GM19043 (cell line): ENCODE results near the gene GSE1.
A peak's percentile ranks its signal among the peaks of the same experiment; 100 is the strongest.

Experiments
- ATAC-seq: cut with Tn5 transposase; IDR thresholded peaks from one replicate; pipeline ENCODE4 v1.9.1; 2021; ENCODE audit warnings: low read depth; ENCODE audit not compliant: unreplicated experiment

GSE1 gene

DNA sequence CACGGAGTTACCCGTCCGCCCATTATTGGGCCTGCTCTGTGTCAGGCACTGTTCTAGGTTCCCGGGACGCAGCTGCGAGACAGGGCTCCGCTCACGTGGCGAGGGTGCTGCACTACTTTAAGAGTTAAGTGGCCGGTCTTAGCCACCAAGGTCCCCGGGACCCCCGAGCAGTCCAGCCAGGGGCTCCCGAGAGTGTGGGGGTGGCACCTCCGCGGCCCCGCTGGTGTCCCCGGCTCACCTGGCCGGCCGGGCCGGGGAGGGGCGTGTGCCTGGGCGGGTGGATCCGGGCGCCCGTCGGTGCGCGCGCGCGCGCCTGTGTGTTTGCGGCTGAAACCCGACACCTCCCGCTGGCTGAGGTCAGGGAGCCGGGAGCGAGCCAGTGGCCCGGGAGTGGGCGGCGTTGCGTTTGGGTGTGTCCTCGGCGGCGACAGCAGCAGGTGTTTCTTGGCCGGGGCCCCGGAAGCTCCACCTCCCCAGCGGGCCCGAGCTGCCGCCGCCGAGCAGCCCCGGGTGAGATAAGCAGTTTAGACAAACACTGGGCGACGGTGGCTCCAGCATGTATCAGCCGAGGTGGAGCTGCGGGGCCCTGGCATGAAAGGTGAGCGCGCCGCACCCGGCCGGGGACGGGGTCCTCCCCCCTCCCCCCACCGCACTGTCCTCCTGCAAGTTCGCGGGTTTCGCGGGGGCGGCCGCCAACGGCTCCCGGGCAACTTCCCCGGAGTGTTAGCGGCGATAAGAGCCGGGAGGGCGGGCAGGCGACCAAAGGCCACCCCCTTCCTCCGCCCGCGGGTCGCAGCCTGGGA, at the start of gene GSE1:
Gene GSE1, plus strand, starts transcription at position 522 of the 803 bp plus-strand sequence. Its CDS starts 70 bp downstream, at position 592.
- peak; percentile 38 for ATAC-seq

DNA sequence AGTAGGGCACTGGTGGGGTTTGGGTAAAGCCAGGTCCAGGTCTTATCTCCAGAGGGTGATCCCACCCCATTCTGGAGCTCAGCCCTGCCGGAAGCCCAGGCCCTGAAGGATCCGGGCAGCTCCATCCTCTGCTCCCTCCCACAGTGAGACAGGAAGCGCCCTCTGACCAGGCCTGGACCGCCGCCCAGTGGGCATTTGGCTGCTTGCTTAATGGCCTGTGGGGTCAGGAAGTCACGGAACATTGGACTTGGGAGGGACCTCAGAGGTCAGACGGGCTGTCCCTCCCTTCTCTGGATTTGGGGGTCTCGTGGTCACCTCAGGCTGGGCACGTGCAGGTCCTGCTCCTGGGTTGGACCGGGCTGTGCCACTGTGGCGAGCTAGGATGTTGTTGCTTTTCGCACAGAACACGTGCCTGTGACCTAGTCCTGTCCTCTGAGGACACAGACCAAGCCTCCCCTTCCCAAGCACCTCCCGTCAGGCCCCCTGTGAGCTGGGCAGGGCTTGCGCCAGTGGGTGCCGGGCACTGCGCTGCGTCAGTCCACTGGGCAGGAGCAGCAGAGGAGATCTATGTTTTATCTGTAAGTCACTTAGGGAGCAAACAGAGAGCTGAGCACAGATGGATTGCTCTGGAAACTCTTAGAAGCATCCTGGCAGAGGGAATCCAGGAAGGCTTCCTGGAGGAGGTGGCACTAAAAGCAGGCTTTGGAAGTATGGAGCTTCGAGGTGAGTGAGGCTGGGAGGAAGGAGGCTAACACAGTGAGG, 49.4 kb upstream of the GSE1 start:
- no peak for ATAC-seq

DNA sequence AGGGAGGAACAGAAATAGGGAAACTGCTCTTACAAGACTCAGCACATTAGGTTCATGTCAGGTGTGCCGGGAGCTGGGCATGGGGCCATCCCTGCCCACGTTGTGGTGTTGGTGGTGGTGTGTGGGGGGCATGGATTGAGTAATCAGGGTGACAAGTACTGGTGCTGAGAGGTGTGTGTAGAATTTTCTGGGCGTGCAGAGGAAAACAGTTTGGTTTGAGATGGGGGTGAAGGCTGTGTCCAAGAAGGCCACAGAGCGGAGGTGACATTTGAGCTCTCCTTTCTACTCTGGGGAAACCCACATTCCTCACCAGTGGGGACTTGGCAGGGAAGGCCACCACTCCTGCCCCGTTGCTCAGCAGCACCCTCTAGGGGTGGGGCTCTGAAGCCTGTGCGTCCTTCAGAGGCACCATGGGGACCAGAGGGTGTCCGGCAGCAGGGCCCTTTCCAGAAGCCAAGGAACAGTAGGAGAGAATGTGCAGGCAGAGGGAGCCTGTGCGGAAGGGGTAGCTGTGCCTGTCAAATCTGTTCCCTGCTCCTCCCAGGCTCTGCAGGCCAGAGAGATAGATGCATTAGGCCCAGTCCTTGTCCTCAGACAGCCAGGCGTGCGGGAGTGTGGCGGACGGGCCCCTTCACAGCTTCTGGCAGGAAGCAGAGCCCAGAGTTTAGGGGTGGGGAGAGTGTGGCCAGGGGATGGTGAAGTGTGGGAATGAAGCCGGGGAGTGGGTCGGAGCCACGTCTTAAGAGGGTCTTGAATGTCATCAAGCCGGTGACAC, 48.7 kb upstream of the GSE1 start:
- ATAC-seq = no peak

DNA sequence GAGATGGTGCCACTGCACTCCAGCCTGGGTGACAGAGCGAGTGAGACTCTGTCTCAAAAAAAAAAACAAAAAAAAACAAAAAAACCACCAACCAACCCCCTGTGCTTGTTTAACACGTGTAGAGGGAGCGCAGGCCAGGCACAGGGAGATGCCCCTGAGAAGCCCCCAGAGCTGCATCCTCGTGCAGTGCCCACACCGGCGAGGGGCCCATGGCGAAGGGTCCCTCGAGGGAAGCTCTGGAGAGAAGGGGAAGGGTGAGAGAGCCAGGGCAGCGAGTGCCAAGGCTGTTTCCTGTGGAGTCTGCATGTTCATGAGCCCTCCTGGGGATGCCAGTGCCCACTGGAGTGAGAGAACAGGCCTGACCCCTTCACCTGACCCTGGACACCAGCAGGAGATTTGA, 47.8 kb upstream of the GSE1 start:
- ATAC-seq = no peak

DNA sequence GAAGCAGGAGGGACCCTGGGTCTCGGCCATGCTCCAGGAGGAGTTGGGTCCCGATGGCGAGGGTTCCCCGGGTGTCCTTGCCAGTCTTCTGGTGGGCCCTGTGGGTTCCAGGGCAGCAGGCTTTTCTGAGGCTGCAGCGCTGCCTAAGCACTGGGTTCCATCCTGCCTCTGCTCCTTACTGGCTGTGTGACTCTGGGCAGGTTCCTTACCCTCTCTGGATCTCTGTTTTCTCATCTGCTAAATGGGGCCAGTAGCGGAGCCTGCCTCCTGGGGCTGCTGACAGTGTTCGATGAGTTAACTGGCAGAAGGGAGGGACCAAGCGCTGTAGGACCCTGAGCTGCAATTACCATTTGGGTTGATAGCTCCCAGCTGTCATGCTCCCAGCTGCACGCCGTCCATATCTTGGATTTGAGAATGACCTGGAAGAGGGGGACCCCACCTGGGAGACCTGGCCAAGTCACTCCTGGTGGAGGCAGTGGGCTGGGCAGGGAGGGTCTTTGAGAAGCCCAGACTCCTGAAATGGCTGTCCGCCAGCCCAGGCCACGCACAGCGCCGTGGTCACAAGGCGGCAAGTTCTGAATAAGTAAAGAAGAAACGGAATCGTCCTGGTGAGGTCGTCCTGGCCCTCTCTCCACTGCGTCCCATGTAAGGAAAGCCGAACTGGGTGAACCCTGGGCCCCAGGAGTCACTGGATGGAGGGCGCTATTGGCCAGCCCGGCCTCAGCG, 47.2 kb upstream of the GSE1 start:
- no peak for ATAC-seq

DNA sequence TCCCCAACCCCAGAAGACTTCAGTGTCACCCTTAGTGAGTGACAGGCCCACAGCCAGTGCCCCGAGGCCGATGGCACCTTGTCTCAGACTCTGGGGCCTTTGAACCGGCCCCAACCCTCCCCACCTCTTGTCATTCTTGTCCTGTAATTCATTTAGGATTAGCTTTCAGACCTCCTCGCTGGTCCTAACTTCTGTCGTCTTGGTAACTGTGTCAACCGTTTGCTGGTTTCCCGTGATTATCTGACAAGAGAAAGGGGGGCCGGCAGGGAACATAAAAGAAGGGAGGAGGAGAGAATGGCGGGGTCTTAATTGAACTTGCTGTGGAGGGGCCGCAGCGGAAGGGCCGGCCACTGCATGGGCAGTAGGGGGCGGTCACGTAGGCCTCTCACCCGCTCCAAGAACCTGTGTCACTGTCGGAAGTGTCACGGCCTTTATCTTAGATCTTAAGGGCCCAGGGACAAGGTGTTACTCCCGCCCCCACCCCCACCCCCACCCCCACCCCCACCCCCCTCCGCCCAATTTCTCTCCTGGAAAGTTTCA, 46.5 kb upstream of the GSE1 start:
- no peak for ATAC-seq

DNA sequence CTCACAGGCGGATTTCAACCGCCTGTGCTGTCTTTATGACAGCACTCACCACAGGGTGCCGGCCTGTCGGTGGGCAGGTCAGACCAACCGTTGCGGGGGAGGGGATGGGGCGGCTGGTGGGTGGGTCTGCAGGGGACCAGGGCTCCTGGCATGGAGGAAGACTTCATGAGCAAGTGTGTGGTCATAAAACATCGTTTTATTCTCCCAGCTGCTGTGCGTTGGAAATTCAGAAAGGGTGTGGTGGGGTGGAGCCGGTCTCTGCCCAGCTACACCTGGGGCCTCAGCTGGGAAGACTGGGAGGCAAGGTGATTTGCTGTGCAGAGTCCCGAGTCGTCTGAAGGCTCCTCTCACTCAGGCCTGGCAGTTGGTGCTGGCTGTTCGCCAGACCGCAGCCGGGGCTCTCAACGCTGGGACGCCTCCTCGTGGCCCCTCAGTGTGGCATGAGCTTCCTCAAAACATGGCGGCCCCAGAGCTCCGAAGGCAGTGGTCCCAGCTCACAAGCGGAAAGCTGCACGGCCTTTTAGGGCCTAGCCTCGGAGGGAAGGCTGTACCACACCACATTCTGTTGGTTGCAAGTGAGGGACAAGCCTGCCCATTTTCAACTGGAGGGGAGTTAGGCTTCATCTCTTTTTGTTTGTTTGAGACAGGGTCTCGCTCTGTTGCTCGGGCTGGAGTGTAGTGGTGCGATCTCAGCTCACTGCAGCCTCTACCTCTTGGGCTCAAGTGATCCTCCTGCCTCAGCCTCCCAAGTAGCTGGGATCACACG, 45.8 kb upstream of the GSE1 start:
- ATAC-seq = no peak

DNA sequence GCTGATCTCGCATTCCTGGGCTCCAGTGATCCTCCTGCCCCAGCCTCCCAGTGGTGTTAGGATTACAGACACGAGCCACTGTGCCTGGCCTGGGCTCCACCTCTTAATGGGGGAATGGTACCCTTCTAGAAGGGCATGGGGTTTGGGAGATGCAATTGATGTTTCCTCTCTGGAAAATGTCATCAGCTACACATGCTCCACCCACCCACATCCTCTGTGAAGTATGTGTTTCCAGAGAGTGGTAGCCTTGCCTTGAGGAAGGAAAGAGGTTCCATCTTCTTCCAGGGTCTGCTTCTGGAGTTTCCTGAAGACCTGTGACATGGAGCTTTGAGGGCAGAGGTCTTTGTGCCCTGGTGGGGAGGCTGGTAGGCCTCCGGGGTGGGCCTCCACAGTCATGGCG, 45.2 kb upstream of the GSE1 start:
- ATAC-seq = no peak

DNA sequence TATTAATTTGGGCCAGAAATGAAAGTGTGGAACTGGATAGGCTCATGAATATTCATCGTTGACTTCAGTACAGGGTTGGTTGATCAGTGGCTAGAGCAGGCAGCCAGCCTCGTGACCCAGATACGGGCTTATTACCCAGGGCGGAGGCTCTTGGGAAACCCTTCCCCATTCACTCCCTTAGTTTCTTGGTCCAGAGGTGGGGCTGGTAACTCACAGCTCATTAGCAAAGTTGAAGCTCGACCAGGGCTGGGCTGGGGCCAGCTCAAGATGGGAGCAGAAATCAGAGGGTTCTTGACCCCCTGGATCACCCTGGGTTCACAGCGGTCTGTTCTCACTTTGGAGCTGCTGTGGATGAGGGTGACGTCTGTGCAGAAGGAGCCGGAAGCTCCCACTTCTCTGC, 44.6 kb upstream of the GSE1 start:
- no peak for ATAC-seq

DNA sequence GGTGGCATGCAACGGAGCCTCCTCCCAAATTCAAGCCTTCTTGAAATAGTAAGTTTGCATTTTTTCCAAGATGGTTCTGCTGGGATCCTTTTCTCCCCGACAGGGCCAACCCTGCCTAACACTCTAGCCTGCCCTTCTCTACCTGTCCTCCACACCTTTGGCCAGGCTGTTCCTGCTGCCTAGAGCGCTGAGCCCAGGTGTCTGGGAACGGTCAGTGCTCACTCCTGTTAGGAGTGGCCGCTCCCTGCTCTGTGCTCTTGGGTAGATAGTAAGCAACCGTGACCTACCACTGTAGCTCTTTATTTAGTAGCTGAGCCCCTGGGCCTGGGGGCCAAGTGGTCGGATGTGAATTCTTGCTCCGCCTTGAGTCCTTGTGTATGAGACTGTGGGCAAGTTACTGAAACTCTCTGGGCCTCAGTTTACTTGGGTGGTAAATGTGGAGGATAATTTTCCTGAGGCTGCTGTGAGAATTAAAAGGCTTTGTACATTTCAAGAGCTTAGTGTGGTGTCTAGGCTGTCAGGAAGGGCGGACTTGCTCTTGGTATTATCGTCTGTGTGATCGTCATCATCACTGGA, 44.0 kb upstream of the GSE1 start:
- no peak for ATAC-seq

DNA sequence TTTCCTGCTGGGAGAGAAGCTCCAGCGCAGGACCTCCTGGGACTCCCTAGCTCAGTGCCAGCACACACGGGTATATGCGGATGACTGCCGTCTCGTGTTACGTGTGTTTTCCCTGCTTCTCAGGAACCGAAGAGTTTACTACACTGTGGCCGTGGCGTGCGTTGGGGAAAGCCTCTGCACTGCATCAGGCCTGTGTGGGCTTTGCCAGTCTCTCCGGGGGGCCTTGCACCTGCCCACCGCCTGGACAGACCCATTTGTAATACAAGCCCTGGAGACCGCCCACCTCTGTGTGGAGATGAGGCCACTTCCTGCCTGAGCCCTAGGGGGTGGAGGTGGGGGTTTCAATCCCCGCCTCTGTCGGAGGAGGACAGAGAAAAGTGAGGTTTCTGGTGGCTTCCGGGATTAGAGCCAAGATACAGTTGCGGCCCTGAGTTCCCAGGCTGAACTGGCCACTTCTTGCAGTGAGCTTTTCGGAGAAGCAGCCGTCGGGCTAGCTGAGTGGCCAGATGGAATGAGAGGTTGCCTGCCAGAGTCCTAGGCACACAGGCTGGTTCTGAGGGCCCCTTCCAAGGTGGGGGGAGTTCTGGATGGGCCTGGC, 43.4 kb upstream of the GSE1 start:
- peak; percentile 43 for ATAC-seq

DNA sequence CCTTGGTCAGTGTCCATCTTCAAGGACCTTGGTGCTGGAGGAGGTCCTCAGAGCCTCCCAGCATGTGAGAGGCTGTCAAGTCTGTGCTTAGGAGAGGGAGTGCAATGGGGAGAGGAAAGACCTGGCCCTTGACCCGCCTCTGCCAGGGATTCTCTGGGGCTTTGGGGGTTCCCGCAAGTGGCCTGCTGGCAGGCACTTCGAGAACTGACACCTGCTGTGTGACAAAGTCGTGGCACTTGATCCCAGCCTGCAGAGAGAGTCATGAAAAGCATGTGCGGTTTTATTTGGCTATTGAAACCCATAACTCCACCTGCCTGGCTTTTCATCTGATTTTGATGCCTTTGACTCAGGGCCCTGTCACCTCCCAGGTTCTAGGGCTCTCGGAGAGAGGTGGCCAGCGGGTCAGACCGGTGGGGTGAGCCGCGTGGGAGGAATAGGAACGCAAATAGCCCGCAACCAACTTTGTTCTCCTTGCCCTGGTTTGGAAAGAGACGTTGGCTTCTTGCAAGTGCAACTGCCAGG, 42.8 kb upstream of the GSE1 start:
- peak; percentile 25 for ATAC-seq

DNA sequence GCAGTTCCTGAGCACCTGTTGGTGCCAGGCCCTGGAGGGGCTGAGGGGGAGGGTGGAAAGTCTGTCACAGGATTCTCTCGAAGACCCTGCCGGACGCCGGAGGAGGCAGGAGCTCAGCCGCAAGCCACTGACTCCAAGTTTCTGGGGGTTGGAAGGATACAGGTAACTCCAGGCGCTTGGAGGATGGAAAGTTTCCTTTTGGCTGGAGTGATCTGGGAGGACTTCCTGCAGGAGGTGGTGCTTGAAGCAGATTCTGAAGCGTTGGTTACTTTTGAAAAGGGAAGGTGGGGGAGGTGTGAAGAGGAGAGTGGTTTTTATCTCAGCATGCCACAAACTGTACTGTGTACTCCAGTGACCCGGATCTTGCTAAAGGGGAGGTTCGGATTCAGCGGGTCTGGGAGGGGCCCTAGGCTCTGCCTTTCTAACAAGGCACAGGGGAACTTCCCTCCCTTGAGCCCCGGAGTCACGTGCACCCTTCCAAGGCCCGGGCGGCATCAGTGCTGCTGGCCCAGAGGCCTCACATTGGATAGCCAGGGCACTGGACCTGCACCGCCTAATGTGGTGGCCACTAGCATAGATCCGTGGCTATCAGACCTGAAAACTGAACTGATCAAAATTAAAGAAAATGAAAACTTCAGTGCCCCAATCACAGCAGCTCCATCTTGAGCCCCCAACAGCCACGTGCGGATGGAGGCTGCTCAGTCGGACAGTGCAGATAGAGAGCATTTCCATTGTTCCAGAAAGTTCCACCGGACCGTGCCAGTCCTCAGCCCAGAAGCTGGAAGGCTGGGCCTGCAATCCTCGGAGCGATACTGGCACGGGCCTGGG, 42.2 kb upstream of the GSE1 start:
- no peak for ATAC-seq

DNA sequence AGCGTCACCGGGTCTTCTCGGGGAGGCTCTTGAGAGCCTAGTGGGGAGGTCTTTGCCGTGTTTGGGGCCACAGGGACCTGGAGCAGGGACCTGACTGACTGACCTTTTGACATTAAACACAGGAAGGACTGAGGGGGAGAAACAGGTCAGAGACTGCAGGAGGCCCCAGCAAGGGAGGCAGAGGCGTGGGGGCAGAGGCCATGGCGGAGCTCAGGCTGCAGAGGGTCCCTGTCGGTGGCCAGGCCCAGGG, 41.6 kb upstream of the GSE1 start:
- no peak for ATAC-seq

DNA sequence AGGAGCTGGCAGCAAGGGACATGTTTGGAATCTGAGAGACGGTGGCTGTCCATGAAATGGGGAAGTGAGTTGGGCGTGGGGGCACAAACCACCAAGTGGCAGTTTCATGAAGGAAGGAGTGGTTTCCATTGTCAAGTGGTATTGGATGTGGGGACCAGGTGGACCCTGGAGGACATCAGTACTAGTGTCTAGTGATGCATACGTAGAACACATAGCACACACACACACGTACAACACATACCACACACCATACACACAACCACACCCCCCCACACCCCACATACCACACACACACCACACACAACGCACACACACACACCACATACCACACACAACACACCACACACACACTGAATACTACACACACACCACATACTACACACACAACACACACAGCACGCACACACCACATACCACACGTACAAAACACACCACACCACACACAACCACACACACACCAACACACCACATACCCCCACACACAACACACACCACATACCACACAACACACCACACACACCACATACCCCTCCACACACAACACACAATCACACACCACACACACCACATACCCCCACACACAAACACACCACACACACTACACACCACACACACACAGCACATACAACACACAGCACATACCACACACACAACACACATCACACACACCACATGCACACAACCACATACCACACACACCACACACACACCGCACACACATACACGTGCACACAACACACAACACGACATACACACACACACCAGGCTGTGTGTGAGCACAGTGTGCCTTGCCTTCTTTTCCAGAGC, 41.1 kb upstream of the GSE1 start:
- no peak for ATAC-seq

DNA sequence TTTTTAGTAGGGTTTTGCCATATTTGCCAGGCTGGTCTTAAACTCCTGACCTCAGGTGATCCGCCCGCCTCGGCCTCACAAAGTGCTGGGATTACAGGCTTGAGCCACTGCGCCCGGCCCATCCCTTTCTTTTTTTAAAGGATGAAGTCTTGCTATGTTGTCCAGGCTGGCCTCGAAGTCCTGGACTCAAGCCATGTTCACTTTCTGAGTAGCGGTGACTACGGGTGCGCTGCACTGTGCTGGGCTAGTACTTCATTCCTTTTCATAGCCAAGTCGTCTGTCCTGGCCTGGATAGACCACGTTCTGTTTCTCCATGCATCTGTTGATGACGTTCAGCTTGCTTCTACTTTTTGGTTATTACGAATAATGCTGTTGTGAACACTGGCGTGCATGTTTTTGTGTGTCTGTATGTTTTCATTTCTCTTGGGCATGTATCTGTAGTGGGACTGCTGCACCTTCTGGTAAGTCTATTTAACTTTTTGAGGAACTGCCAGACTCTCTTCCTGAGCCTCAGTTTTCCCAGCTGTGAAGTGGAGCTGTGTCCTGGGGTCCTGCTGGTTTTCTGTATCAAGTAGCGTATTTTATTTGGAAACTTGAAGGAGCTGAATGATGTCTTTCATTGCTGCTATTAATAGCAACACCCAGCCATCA, 40.0 kb upstream of the GSE1 start:
- ATAC-seq = no peak
